Measurements from ENCODE around the gene ANKS1B.

GRCh38 chr12:99765469-99766114, 219.1 kb downstream of the ANKS1B start:
- TF ChIP-seq CTCF (IDR thresholded peaks at IDR 0.05) = no peak
- no peak for TF ChIP-seq POLR2A (IDR thresholded peaks at IDR 0.05)
- TF ChIP-seq EP300 (IDR thresholded peaks at IDR 0.05) = no peak
